IPS-20b (cell line): ENCODE measurements around the gene DOCK7.
"Not testable (repeated sequence)": the region's sequence is repeated elsewhere in the genome, so short reads cannot be mapped to it uniquely, and the experiment has no call there.

Experiments used
- H3K27ac ChIP-seq: one replicate; pipeline ENCODE4 v1.5.1; 2013; ENCODE audit warnings: low read length
- H3K27me3 ChIP-seq: 2 replicates; pipeline ENCODE4 v1.6.1; 2013; ENCODE audit warnings: mild to moderate bottlenecking, low read length, inconsistent platforms; ENCODE audit not compliant: insufficient read depth
- H3K36me3 ChIP-seq: 2 replicates; pipeline ENCODE4 v1.6.1; 2013; ENCODE audit warnings: low read depth, mild to moderate bottlenecking, inconsistent platforms, low read length, moderate library complexity; ENCODE audit not compliant: insufficient read depth
- H3K4me1 ChIP-seq: 2 replicates; pipeline ENCODE4 v1.6.1; 2013; ENCODE audit warnings: mild to moderate bottlenecking, control low read depth, inconsistent platforms, low read length, moderate library complexity; ENCODE audit not compliant: insufficient read depth
- H3K4me3 ChIP-seq: 2 replicates; pipeline ENCODE4 v1.5.1; 2013; ENCODE audit warnings: mild to moderate bottlenecking, low read length, inconsistent platforms
- H3K9ac ChIP-seq: 2 replicates; pipeline ENCODE4 v1.6.1; 2013; ENCODE audit warnings: low read depth, mild to moderate bottlenecking, inconsistent platforms, low read length, moderate library complexity
- H3K9me3 ChIP-seq: 2 replicates; pipeline ENCODE4 v1.6.1; 2013; ENCODE audit warnings: mild to moderate bottlenecking, low read depth, low read length, inconsistent platforms; ENCODE audit not compliant: insufficient read depth

DOCK7 gene

DNA sequence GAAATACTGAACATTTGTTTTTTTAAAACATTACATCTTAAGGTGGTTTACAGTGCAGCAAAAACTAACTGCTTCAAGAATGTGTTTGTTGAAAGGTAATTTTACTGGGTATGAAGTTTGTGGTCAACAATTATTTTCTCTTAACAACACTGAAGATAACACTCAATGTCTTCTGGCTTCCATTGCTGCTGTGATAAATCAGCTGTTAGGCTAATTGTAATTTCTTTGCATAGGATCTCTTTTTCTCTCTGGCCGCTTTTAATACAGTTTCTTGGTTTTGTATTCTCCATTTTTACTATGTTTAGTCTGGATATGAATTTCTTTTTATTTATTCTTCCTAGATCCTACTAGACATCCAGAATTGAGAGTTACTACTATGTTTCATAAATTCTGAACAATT is 44.9 kb downstream of the DOCK7 start:
- Histone ChIP-seq H3K4me3 (no peak overlapping the region), H3K27ac (no peak overlapping the region), H3K27me3 (no peaks in the 10 kb centered on the region), H3K36me3 (peaks cover 34% of the 10 kb centered on the region), H3K4me1 (no peaks in the 10 kb centered on the region), H3K9ac (no peak overlapping the region), H3K9me3 (peaks cover 8% of the 10 kb centered on the region; the same call in 1 of the 2 replicates)

DNA sequence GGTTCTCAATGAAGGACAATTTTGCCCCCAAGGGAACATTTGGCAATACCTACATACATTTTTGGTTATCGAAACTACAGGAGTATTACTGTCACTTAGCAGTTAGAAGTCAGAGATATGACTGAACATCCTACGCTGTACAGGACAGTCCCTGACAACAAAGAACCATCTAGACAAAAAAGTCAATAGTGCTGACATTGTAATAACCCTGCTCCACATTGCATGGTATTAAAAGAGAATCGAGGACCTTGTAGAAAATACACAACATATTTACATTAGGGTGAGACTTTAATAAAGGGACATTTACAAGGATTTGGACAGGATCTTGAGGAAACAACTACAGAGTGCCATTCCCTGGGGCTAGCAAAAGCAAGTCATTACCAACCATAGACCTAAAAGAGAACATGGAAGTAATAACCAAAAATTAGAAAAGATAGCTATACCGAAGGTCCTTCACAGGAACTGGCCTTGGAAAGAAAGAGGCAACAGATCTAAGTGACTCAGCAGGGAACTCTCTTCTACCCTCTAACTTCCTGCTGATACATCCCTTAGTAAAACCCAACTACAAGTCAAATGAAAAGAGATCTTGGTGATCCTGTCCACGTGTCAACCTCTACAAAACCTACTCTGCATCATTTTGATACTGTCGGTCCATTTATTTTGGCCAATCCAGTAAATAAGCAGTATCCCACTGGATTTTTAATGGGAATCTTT is 50.6 kb downstream of the DOCK7 start:
- Histone ChIP-seq H3K4me1 (no peaks in the 10 kb centered on the region), H3K9me3 (no peaks in the 10 kb centered on the region), H3K36me3 (peaks cover 17% of the 10 kb centered on the region; the same call in 1 of the 2 replicates), H3K4me3 (no peak overlapping the region), H3K27me3 (no peaks in the 10 kb centered on the region), H3K9ac (no peak overlapping the region), H3K27ac (no peak overlapping the region)

DNA sequence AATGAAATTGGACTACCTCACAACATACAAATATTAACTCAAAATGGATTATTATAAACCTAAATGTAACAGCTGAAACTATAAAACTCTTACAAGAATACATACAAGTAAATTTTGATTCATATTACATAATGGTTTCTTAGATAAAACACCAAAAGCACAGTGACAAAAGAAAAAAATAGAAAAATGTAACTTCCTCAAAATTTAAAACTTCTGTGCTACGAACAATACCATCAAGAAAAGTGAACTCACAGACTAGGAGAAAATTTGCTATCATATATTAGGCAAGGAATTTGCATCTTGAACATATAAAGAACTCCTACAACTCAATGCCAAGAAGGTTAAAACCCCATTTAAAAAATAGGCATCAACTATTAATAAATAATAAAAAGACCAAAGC is 59.7 kb downstream of the DOCK7 start:
- H3K9me3 ChIP-seq, result no peaks in the 10 kb centered on the region
- no peak overlapping the region for H3K9ac ChIP-seq
- H3K4me3 ChIP-seq, result no peak overlapping the region
- H3K36me3 ChIP-seq, result peaks cover 24% of the 10 kb centered on the region; the same call in 1 of the 2 replicates
- H3K27ac ChIP-seq, result no peak overlapping the region
- H3K27me3 ChIP-seq, result no peaks in the 10 kb centered on the region
- no peaks in the 10 kb centered on the region for H3K4me1 ChIP-seq

DNA sequence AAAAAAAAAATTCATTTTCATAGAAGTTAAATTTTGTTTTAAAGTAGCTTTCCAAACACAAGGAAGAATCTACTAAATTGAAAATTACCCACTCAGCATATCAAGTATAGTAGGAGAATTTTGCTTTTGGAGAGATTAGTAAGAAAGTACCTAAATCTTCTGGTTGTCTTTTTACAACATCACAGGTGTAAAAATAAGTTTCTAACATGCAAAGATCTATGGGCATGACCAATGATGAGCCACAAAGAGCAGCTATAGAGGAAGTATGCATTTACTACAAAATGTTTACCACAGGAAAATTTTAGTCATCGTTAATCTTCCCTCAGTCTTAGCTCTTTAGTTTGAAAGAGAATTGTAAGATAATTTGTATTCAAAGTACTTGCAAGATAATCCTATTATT is 62.8 kb downstream of the DOCK7 start:
- H3K4me1 ChIP-seq, result no peaks in the 10 kb centered on the region
- no peak overlapping the region for H3K4me3 ChIP-seq
- no peak overlapping the region for H3K9ac ChIP-seq
- H3K27me3 ChIP-seq, result no peaks in the 10 kb centered on the region
- H3K36me3 ChIP-seq, result peaks cover 3% of the 10 kb centered on the region; the same call in 1 of the 2 replicates
- H3K9me3 ChIP-seq, result no peaks in the 10 kb centered on the region
- no peak overlapping the region for H3K27ac ChIP-seq

DNA sequence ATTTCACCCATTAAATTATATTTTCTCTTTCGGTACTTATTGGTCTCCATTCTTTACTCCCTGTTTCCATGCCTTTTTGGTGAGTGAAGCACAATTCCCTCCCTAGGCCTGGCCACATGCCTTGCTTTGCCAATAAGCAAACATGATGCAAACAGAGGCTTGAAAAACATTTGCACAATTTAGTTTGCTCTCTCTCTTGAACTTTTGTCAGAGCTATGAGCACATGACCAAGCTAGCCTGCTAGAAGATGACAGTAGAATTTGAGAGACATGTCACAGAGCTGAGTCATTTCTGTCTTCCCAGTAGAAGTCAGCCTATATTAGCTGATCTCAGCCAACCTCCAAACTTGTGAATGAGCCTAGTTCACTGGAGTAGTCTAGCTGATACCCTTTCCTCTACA is 66.3 kb downstream of the DOCK7 start:
- H3K36me3 ChIP-seq, result peaks cover 11% of the 10 kb centered on the region; the same call in 1 of the 2 replicates
- H3K9ac ChIP-seq, result no peak overlapping the region
- no peaks in the 10 kb centered on the region for H3K4me1 ChIP-seq
- no peaks in the 10 kb centered on the region for H3K27me3 ChIP-seq
- no peaks in the 10 kb centered on the region for H3K9me3 ChIP-seq
- H3K4me3 ChIP-seq, result no peak overlapping the region
- no peak overlapping the region for H3K27ac ChIP-seq

DNA sequence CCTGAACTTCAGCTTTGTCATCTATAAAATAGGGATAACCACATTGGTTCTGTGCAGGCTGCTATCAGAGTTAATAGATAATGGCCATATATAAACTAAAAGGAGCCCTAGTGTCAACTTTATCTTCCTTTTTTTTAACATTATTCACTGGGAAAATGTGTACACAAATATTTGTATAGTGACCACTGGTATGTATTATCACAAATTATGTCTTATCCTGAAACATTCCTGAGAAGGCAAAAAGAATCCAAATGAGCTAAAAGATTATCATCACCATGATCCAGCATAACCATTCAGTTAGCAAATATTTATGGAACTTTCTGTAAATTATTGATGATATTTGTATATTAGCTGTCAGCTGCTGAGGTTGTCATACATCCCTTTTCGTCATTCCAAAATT is 74.3 kb downstream of the DOCK7 start:
- Histone ChIP-seq H3K27me3 (no peaks in the 10 kb centered on the region), H3K4me3 (no peak overlapping the region), H3K36me3 (peaks cover 11% of the 10 kb centered on the region; the same call in 1 of the 2 replicates), H3K4me1 (peaks cover 2% of the 10 kb centered on the region; the same call in 1 of the 2 replicates), H3K9me3 (no peaks in the 10 kb centered on the region), H3K9ac (no peak overlapping the region), H3K27ac (no peak overlapping the region)

DNA sequence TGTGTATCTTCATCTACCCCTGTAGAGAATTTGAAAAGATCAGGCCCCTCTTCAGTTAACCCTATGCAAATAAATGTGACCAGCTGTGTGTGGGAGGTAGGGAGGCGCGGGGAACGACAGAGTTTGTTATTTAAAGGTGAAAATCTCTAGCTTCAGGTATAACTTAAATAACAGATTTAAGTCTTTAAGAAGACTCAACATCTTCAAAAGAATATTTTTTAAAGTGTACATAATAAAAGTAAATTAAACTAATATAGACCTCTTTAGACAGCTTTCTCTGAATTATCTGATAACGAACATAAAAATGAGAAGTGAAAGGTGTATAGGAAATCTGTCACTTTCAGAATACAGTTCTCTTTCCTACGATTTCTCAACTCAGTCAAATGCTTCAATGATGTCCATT is 74.9 kb downstream of the DOCK7 start:
- Histone ChIP-seq H3K4me1 (peaks cover 2% of the 10 kb centered on the region; the same call in 1 of the 2 replicates), H3K4me3 (no peak overlapping the region), H3K9me3 (no peaks in the 10 kb centered on the region), H3K27me3 (no peaks in the 10 kb centered on the region), H3K27ac (no peak overlapping the region), H3K9ac (no peak overlapping the region), H3K36me3 (peaks cover 10% of the 10 kb centered on the region; the same call in 1 of the 2 replicates)

DNA sequence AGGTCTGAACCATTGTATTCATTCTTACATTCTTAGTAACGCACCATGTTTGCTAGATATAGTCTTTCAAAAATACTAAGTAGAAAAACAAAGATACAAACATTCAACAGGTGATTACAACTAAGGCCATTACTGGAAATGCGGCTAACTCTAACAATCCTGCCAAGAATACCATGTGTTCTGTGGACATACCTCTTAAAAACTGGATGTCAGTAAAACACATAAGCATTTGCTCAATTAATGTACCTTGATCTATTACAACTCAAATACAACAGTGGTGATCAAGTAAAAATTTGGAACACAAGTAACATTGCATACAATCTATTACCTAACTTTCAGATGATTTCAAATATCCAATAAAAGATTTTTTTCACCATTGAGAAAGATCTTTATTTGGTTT is 75.4 kb downstream of the DOCK7 start:
- H3K4me1 ChIP-seq, result peaks cover 2% of the 10 kb centered on the region; the same call in 1 of the 2 replicates
- no peak overlapping the region for H3K4me3 ChIP-seq
- no peaks in the 10 kb centered on the region for H3K9me3 ChIP-seq
- H3K27ac ChIP-seq, result no peak overlapping the region
- peaks cover 5% of the 10 kb centered on the region; the same call in 1 of the 2 replicates for H3K36me3 ChIP-seq
- no peak overlapping the region for H3K9ac ChIP-seq
- H3K27me3 ChIP-seq, result no peaks in the 10 kb centered on the region

DNA sequence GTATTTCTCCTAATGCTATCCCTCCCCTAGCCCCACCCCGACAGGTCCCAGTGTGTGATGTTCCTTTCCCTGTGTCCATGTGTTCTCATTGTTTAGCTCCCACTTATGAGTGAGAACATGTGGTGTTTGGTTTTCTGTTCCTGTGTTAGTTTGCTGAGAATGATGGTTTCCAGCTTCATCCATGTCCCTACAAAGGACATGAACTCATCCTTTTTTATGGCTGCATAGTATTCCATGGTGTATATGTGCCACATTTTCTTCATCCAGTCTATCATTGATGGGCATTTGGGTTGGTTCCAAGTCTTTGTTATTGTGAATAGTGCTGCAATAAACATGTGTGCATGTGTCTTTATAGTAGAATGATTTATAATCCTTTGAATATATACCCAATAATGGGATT is 77.6 kb downstream of the DOCK7 start:
- not testable (repeated sequence) for H3K27me3 ChIP-seq, H3K4me1 ChIP-seq, H3K9ac ChIP-seq, H3K36me3 ChIP-seq, H3K9me3 ChIP-seq, H3K27ac ChIP-seq, H3K4me3 ChIP-seq

DNA sequence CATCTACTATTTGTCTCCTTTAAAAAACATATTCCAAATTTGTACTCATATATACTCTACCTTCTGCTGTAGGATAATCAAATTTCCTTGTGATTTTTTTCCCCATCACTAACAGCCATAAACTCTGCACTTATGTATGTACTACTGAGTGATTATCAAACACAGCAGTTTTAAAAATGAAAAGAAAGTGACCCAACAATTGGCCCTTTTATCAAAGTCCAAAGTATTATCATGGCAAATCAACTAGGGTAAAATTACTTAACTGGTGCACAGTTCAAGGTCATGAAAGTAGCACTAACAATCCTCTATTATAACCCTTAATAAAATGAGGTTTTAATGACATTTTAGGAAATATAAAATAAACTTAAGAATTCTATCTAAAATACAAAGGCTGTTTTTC is 79.3 kb downstream of the DOCK7 start:
- no peaks in the 10 kb centered on the region for H3K9me3 ChIP-seq
- H3K4me3 ChIP-seq, result no peak overlapping the region
- H3K27me3 ChIP-seq, result no peaks in the 10 kb centered on the region
- H3K4me1 ChIP-seq, result peaks cover 2% of the 10 kb centered on the region; the same call in 1 of the 2 replicates
- H3K9ac ChIP-seq, result no peak overlapping the region
- no peak overlapping the region for H3K27ac ChIP-seq
- H3K36me3 ChIP-seq, result no peaks in the 10 kb centered on the region

DNA sequence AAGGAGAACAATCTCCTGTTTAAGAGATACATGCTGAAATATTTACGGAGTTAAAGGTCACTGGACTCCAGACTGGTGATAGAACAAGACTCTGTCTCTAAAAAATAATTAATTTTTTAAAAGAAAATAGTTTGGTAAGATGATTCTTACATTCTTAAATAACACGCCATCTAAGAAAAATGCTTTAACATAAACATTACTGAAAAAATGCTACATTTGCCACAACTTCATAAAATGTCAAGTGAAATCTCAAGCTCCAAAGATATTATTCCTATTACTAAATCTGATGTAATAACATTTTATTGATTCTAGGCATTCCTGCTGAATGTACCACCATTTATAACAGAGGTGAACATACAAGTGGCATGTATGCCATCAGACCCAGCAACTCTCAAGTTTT is 86.7 kb downstream of the DOCK7 start:
- H3K9me3 ChIP-seq, result no peaks in the 10 kb centered on the region
- H3K36me3 ChIP-seq, result no peaks in the 10 kb centered on the region
- H3K4me3 ChIP-seq, result no peak overlapping the region
- H3K4me1 ChIP-seq, result no peaks in the 10 kb centered on the region
- H3K9ac ChIP-seq, result no peak overlapping the region
- H3K27ac ChIP-seq, result no peak overlapping the region
- H3K27me3 ChIP-seq, result no peaks in the 10 kb centered on the region

DNA sequence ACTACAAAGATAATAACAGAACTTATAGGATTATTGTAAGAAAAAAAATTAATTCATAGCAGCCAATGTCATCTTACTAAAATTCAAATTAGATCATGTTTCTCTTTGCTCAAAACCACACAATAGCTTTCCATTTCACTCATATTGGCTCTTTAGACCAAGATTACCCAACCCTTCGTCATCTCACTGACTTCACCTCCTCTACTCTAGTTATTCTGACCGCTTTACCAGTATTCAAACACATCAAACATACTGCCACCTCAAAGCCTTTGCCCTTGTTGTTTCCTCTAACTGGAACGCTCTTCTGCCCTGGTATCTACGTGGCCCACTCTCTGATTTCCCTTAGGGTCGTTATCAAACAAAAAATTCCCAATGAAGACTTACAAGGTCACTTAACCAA is 89.1 kb downstream of the DOCK7 start:
- H3K9me3 ChIP-seq, result no peaks in the 10 kb centered on the region
- no peak overlapping the region for H3K9ac ChIP-seq
- H3K4me3 ChIP-seq, result no peak overlapping the region
- no peaks in the 10 kb centered on the region for H3K4me1 ChIP-seq
- no peaks in the 10 kb centered on the region for H3K27me3 ChIP-seq
- H3K27ac ChIP-seq, result no peak overlapping the region
- H3K36me3 ChIP-seq, result no peaks in the 10 kb centered on the region
